Calu3 (cell line): ENCODE results near the gene ZC2HC1B. TPM values are rescaled to one million over a fixed set of nuclear protein-coding genes. Genes with fewer than 3 reads are reported as not detected.

Experiments
- BruUV-seq: library from RNA; stranded (reverse); fragments of 400-500 nt; replicated peaks from 2 replicates; lab custom pipeline; 2021; lab: Mats Ljungman, UMichigan
- CTCF ChIA-PET: fragments of 300-600 bp; sonication (Branson Sonifier 250); formaldehyde crosslinking; loops from one replicate; lab custom pipeline; 2022; ENCODE audit warnings: antibody characterized with exemption; lab: Charles Lee
- DNase-seq: peaks from one replicate; pipeline ENCODE4 v3.0.0; 2022
- H3K27ac Mint-ChIP-seq: one replicate; pipeline ENCODE4 v1.8.0; 2022; ENCODE audit warnings: mixed read lengths; ENCODE audit not compliant: unreplicated experiment
- H3K27me3 Mint-ChIP-seq: one replicate; pipeline ENCODE4 v1.8.0; 2022; ENCODE audit warnings: mixed read lengths; ENCODE audit not compliant: unreplicated experiment
- H3K36me3 Mint-ChIP-seq: one replicate; pipeline ENCODE4 v1.8.0; 2022; ENCODE audit warnings: mild to moderate bottlenecking, moderate library complexity, mixed read lengths; ENCODE audit not compliant: insufficient read depth, unreplicated experiment
- H3K4me1 Mint-ChIP-seq: one replicate; pipeline ENCODE4 v1.8.0; 2022; ENCODE audit warnings: mild to moderate bottlenecking, low read depth, mixed read lengths; ENCODE audit not compliant: unreplicated experiment
- H3K4me3 Mint-ChIP-seq: one replicate; pipeline ENCODE4 v1.8.0; 2022; ENCODE audit warnings: mild to moderate bottlenecking, low read depth, moderate library complexity, mixed read lengths; ENCODE audit not compliant: unreplicated experiment
- H3K9me3 Mint-ChIP-seq: one replicate; pipeline ENCODE4 v1.8.0; 2022; ENCODE audit warnings: low read depth, mixed read lengths; ENCODE audit not compliant: unreplicated experiment
- intact Hi-C: fragments of 100-400 bp; cut with micrococcal nuclease; formaldehyde crosslinking; loops from one replicate; pipeline ENCODE4 v1.10.0; 2022; ENCODE audit not compliant: unreplicated experiment
- total RNA-seq: library from RNA; stranded (reverse); gene quantifications from 2 replicates; pipeline ENCODE4 v1.2.3, GENCODE V29; 2022
- TF ChIP-seq, protein P1 (sequence below): fragments of 200-600 bp; IDR thresholded peaks from one replicate; pipeline ENCODE4 v1.8.0; 2022; ENCODE audit warnings: antibody characterized with exemption; ENCODE audit not compliant: unreplicated experiment

The ZC2HC1B gene
- total RNA-seq, 1 experiment from 2014 or later: not detected

GRCh38 chr6:143823548-143823947 lies 40.7 kb upstream of the ZC2HC1B start:
- BruUV-seq: no TSS peak
- peaks cover 19% of the 10 kb centered on the region for H3K4me1 Mint-ChIP-seq
- H3K36me3 Mint-ChIP-seq: no peaks in the 10 kb centered on the region
- no peak for DNase-seq
- no peaks in the 10 kb centered on the region for H3K9me3 Mint-ChIP-seq
- H3K4me3 Mint-ChIP-seq: no peak overlapping the region
- TF ChIP-seq, protein P1, sequence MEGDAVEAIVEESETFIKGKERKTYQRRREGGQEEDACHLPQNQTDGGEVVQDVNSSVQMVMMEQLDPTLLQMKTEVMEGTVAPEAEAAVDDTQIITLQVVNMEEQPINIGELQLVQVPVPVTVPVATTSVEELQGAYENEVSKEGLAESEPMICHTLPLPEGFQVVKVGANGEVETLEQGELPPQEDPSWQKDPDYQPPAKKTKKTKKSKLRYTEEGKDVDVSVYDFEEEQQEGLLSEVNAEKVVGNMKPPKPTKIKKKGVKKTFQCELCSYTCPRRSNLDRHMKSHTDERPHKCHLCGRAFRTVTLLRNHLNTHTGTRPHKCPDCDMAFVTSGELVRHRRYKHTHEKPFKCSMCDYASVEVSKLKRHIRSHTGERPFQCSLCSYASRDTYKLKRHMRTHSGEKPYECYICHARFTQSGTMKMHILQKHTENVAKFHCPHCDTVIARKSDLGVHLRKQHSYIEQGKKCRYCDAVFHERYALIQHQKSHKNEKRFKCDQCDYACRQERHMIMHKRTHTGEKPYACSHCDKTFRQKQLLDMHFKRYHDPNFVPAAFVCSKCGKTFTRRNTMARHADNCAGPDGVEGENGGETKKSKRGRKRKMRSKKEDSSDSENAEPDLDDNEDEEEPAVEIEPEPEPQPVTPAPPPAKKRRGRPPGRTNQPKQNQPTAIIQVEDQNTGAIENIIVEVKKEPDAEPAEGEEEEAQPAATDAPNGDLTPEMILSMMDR: no peak
- intact Hi-C loops: no loop called here
- no peaks in the 10 kb centered on the region for H3K27me3 Mint-ChIP-seq
- CTCF ChIA-PET: no interaction called here
- no peak overlapping the region for H3K27ac Mint-ChIP-seq

GRCh38 chr6:143828572-143828971 lies 35.7 kb upstream of the ZC2HC1B start:
- Mint-ChIP-seq H3K9me3 (no peaks in the 10 kb centered on the region), H3K4me3 (no peak overlapping the region), H3K36me3 (no peaks in the 10 kb centered on the region), H3K4me1 (peaks cover 5% of the 10 kb centered on the region), H3K27ac (no peak overlapping the region), H3K27me3 (no peaks in the 10 kb centered on the region)
- intact Hi-C loops: no loop called here
- CTCF ChIA-PET: no interaction called here
- no TSS peak for BruUV-seq
- no peak for DNase-seq
- TF ChIP-seq, protein P1: no peak

- Mint-ChIP-seq H3K4me3 (no peak overlapping the region), H3K27ac (no peak overlapping the region), H3K27me3 (no peaks in the 10 kb centered on the region), H3K36me3 (no peaks in the 10 kb centered on the region), H3K9me3 (no peaks in the 10 kb centered on the region), H3K4me1 (no peaks in the 10 kb centered on the region)
- no peak for DNase-seq
- CTCF ChIA-PET: no interaction called here
- TF ChIP-seq, protein P1: no peak
- intact Hi-C loops: no loop called here
- BruUV-seq: no TSS peak
Measured at GRCh38 chr6:143836150-143836549, 28.1 kb upstream of the ZC2HC1B start.

DNA sequence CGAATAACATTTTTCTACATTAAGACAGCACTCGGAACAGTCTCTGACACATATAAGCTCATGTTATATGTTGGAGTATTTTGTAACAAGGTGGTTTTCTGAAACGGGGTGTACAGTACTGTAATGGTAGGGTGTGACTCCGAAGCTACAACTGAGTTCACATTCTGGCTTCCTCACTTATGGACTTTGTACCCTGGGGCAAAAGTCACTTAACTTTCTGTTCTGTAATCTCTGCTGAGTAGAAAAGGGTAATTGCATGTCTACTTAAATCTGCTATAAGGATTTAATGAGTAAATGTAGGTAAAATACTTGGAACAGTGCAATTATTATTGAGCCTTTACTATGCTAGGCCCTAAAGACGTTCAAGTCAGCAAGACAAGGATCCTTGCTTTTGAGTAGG lies 25.9 kb upstream of the ZC2HC1B start:
- TF ChIP-seq, protein P1: no peak
- no peaks in the 10 kb centered on the region for H3K9me3 Mint-ChIP-seq
- H3K27me3 Mint-ChIP-seq: no peaks in the 10 kb centered on the region
- H3K4me3 Mint-ChIP-seq: no peak overlapping the region
- CTCF ChIA-PET: no interaction called here
- H3K36me3 Mint-ChIP-seq: peaks cover 11% of the 10 kb centered on the region
- no peak for DNase-seq
- H3K4me1 Mint-ChIP-seq: no peaks in the 10 kb centered on the region
- intact Hi-C loops: no loop called here
- no peak overlapping the region for H3K27ac Mint-ChIP-seq
- BruUV-seq: no TSS peak
